Nucleus accumbens (tissue), 56 donors: Measurements from ENCODE around the gene DOCK11.
"Not testable (repeated sequence)": the region's sequence is repeated elsewhere in the genome, so short reads cannot be mapped to it uniquely, and the experiment has no call there.

Source experiments
- DNase-seq, 56 donors: peaks; one replicate each; lab custom pipeline; 2025; lab: John Stamatoyannopoulos, UW

DOCK11 gene

DNA sequence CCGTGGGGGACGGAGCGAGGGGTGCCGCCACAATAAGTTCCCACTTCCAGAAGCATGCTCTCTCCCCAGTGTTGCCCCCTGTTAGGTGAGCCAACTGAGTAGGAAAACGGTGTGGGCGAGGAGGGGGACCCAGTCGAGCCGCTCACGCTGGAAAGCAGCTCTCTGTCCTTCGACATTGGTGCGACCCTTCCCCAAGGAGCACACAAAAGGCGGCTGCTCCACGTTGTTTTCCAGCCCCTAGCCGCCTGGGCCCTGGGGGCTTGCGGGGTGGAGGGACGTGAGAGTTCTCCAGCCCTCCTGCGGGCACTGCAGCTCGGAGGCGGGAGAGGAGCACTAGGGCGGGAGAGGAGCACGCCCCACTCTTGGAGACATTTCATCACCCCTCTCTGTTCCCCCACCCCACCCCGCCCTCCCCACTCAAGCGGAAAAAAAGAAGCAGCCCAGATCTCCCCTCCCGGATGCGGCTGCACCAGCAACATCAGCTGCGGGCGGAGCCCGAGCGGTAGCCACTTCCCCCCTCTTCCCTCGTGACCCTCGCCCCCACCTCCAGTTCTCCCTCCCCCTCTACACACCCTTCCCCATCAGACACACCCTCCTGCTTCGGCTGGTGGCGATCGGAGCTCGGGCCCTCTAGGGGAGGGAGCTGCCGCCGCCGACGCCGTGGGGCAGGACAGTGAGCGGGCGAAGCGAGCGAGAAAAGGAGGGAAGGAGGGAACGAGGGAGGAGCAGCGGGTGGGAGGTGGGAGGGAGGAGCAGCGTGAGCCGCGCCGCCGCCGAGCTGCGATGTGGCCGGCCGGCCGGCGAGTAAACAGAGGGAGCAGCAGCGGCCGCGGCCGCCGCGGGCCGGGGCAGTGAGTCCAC is at the start of gene DOCK11:
Gene DOCK11 (plus strand): TSS at position 755 of the 861 bp plus-strand sequence. CDS start 157 bp downstream, outside the sequence.
- DNase-seq, result peak in 55 of 56 donors; percentile 1 to 73 (median 47)

DNA sequence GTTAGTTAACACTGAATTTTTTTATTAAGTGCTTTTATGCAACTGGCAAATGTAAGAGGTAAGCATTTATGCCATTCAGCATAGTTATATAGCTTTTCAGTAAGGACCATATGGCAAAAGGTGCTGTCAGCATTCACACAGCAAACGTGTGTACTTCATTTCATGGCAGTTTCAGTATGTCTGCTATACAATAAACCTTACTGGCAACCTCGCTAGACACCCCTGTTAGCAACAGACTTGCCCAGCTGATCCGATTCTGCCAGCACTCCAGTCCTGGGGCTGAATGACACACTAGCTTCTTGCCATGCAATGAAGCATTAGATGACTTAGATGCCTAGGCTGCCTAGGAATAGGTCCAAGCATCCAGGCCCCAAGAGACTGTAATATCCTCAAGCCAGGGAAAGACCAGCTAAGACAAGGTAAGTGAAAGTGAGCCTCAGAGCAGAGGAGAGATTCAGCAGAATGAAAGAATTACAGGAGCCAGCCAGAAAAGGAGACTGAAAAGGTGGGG is 47.3 kb upstream of the DOCK11 start:
- DNase-seq, result no peak

GRCh38 chrX:118455013-118455412 is 40.6 kb upstream of the DOCK11 start:
- DNase-seq, result no peak

GRCh38 chrX:118459494-118459893 is 36.1 kb upstream of the DOCK11 start:
- peak in 6 of 56 donors; percentile 0 to 14 (median 0) for DNase-seq

DNA sequence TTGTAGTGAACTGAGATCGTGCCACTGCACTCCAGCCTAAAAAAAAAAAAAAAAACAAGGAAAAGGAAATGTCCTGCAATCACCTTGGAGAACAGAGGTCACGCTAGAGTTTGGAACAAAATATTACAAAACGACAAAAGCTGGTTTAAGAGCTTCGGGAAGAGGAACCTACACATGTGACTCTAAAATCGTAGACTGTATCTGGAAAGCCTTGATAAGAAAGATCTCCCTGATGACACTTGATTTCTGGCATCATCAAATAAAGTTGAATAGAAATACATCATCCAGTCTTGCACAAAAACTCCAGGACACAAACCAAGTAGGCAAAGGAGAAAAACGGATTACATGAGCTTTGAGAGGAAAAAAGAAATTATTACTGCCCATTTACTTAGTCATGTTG is 31.1 kb upstream of the DOCK11 start:
- DNase-seq, result no peak

- no peak for DNase-seq
Measured at GRCh38 chrX:118468122-118468521, 27.5 kb upstream of the DOCK11 start.

DNA sequence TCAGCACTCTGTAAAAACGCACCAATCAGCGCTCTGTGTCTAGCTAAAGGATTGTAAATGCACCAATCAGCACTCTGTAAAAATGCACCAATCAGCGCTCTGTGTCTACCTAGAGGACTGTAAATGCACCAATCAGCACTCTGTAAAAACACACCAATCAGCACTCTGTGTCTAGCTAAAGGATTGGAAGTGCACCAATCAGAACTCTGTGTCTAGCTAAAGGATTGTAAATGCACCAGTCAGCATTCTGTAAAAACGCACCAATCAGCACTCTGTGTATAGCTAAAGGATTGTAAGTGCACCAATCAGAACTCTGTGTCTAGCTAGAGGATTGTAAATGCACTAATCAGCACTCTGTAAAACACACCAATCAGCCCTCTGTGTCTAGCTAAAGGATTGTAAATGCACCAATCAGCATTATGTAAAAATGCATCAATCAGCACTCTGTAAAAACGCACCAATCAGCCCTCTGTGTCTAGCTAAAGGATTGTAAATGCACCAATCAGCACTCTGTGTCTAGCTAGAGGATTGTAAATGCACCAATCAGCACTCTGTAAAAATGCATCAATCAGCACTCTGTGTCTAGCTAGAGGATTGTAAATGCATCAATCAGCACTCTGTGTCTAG is 24.8 kb upstream of the DOCK11 start:
- not testable (repeated sequence) for DNase-seq

GRCh38 chrX:118474586-118474985 is 21.0 kb upstream of the DOCK11 start:
- no peak for DNase-seq

- DNase-seq, result no peak
Measured at GRCh38 chrX:118475903-118476302, 19.7 kb upstream of the DOCK11 start.

- no peak for DNase-seq
Measured at GRCh38 chrX:118480172-118480571, 15.4 kb upstream of the DOCK11 start.

- DNase-seq, result not testable (repeated sequence)
Measured at GRCh38 chrX:118482384-118482783, 13.2 kb upstream of the DOCK11 start.

DNA sequence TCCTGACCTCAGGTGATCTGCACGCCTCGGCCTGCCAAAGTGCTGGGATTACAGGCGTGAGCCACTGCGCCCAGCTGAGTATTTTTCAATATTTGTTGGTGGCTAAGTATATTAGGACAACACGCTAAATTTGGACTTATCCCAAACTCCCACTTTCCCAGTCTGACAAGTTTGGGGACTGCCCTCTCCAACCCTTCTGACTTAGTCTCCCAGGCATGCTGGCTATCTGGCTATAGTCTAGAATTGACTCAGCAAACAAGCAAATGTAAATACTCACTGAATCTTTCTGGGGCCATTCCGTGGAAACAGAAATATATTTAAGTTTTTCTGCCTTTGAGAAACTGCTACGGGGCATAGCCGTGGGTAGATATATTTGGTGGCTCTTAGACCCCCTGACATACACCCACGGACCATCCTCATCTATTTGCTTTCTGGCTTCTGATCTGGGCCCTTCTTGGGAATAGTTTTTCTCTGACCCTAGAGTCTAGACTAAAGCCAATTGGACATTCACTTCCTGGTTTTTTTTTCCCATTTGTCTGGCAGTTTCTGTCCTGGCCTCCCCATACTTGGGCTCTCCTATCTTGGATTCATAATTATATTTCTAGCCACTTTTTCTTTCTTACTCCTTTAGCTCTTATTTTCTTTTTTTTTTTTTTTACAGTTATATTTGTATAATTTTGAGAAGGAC is 11.3 kb upstream of the DOCK11 start:
- no peak for DNase-seq

- DNase-seq, result not testable (repeated sequence)
Measured at GRCh38 chrX:118486693-118487092, 8.9 kb upstream of the DOCK11 start.

DNA sequence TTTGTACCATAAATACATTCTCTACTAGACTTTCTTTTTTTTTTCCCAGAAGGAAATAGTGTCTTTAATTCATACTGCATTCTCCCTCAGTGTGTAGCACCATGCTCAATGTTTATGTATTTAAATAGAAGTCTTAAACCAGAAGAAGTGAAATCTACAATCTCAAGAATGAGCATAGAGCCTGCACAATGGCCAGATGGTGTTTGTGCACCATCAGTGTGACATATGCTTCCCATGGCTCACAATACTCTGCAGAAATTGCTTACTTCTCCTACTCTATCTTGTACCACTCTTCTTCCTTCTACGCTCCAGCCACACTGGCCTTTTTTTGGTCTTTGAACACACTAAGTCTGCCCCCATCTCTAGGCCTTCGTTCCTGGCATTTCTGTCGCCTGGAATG is 2.6 kb upstream of the DOCK11 start:
- no peak for DNase-seq

DNA sequence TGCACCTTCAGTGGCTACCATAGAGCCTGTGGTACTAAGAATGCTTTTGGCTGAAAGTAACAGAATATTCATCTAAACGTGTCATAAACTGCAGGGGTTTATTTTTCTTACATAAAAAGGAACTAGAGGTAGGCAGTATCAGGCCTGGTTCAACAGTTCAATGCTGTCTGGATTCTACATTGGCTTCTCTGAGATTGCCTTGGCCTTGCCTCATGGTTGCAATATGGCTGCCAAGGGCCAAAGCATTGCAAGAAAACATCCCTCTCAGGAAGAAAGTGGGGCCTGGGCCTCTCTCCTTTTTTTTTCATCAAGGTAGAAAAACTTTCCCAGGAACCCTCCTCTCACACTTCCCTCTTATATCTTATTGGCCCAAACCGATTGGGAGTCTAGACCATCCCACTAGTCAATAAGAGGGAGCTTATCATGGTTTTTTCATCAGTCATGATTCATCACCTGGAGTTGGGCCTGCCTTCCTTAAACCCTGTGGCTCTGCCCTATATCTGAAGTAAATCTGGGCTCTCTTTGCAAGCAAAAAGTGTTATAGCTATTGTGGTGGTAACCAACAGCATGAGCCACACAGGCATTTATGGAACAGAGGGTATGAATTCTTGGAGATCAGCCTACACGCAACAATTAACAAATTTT is 1.8 kb upstream of the DOCK11 start:
- no peak for DNase-seq

GRCh38 chrX:118495958-118496762 is 545 bp downstream of the DOCK11 start:
- DNase-seq, result peak in 32 of 56 donors; percentile 0 to 52 (median 10)

DNA sequence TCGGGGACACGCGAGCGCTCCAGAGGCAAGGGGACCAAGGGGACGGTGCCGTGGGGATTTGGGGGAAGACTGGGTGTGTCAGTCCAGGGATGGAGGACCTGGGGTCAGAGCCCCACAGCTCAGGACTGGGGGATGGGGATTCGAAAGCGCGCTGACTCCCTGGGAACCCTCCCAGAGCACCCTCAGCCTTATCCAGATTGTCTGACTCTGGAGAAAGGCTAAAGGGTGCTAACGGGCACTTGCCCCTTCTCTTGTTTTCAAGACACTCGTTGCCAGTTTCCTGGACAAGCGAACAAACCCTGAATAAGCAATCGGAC is 1.1 kb downstream of the DOCK11 start:
- peak in 2 of 56 donors; percentile 29 to 36 for DNase-seq

DNA sequence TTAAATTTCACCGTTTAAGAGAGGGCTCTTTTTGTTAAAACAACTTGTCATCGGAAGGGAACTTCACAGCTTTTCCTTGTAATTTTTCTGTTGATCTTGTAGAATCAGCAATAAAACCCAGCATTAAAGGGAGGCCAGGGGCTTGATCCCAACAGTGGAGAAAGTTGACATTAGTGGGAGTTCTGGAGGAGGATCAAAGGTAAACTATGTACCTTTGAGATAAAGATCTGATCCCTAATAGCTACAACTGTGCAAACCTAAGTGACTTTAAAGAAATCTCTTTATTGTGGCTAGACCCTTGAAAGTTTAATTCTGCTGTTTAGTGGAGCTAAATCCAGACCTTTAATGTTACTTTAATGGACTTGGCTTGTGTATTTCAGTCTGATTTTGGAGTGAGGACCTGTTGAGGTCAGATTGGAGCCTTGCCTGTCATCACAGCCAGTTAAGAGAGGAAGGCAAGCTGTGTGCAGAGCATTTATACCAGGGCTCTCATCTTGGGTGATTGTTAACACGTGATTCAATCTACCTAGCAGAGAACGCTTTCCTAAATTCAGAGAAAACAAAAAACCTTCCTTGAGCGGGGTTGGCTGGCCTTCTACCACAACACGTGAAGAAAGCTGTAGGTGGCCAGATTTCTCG is 1.7 kb downstream of the DOCK11 start:
- peak in 4 of 56 donors; percentile 1 to 10 (median 6) for DNase-seq

DNA sequence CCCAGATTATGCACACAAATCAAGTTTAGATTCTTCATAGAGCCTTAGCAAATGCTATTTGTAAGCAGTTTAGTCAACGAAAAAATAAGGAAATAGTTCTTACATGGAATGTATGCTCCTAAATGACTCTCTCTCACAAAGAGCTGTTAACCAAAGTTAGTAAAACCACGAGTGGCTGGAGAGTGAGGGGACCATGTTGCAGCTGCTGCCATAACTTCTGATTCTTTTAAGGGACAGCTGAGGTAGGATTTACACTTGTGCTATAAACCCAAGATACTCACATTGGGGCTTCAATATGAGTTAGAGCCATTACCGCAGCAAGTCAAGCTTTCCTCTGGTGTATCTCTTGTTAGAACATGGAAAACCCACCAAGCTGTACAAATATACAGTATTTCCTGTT is 2.7 kb downstream of the DOCK11 start:
- no peak for DNase-seq
